PC-9 (cell line): Measurements from ENCODE around the gene FBP1.

ENCODE experiments used
- CTCF ChIP-seq: fragments of 200-600 bp; sonication (generic); conservative IDR thresholded peaks from 2 replicates; pipeline ENCODE4 v1.6.1; 2017; ENCODE audit warnings: mixed run types, antibody characterized with exemption, mild to moderate bottlenecking, moderate library complexity
- EZH2 ChIP-seq: fragments of 200-600 bp; sonication (generic); IDR thresholded peaks from 2 replicates; pipeline ENCODE4 v1.8.0; 2017; ENCODE audit warnings: antibody characterized with exemption, low read depth

GRCh38 chr9:94644543-94644942 is 5.2 kb upstream of the FBP1 start:
- TF ChIP-seq CTCF (no peak), EZH2 (no peak)
